HEK293 (cell line): Measurements from ENCODE around the gene AFF1.

Experiments used
- HOXA7 ChIP-seq: sonication (generic); formaldehyde crosslinking; IDR thresholded peaks from 2 replicates; pipeline ENCODE4 v1.8.1; 2022; ENCODE audit warnings: missing genetic modification reagents, borderline replicate concordance
- ZBTB17 ChIP-seq: fragments of 450-650 bp; formaldehyde crosslinking; IDR thresholded peaks from 2 replicates; pipeline ENCODE4 v1.5.1; 2016; ENCODE audit warnings: missing biosample characterization, missing genetic modification characterization
- ZBTB7A ChIP-seq: fragments of 450-650 bp; formaldehyde crosslinking; IDR thresholded peaks from 2 replicates; pipeline ENCODE4 v1.5.1; 2016; ENCODE audit warnings: low read depth, missing biosample characterization, missing genetic modification characterization
- ZFP41 ChIP-seq: fragments of 450-650 bp; formaldehyde crosslinking; IDR thresholded peaks from 2 replicates; pipeline ENCODE4 v1.5.1; 2016; ENCODE audit warnings: missing biosample characterization, missing genetic modification characterization, borderline replicate concordance
- ZNF548 ChIP-seq: fragments of 450-650 bp; formaldehyde crosslinking; IDR thresholded peaks from 2 replicates; pipeline ENCODE4 v1.5.1; 2016; ENCODE audit warnings: missing biosample characterization, missing genetic modification characterization
- ZNF555 ChIP-seq: fragments of 450-650 bp; formaldehyde crosslinking; conservative IDR thresholded peaks from 2 replicates; pipeline ENCODE4 v1.5.1; 2017; ENCODE audit warnings: missing biosample characterization, mild to moderate bottlenecking, missing genetic modification characterization, inconsistent platforms
- ZNF654 ChIP-seq: fragments of 450-650 bp; formaldehyde crosslinking; IDR thresholded peaks from 2 replicates; pipeline ENCODE4 v1.5.1; 2016; ENCODE audit warnings: low read depth, missing biosample characterization, missing genetic modification characterization
- ZNF660 ChIP-seq: fragments of 450-650 bp; IDR thresholded peaks from 2 replicates; pipeline ENCODE4 v1.5.1; 2018; ENCODE audit warnings: missing biosample characterization, mild to moderate bottlenecking, missing genetic modification characterization
- TF ChIP-seq, protein P1 (sequence below): fragments of 450-650 bp; formaldehyde crosslinking; IDR thresholded peaks from 2 replicates; pipeline ENCODE4 v1.5.1; 2016; ENCODE audit warnings: missing biosample characterization, missing genetic modification characterization
- TF ChIP-seq, protein P2 (sequence below): fragments of 450-650 bp; formaldehyde crosslinking; IDR thresholded peaks from 2 replicates; pipeline ENCODE4 v1.5.1; 2016; ENCODE audit warnings: missing biosample characterization, missing genetic modification characterization

DNA sequence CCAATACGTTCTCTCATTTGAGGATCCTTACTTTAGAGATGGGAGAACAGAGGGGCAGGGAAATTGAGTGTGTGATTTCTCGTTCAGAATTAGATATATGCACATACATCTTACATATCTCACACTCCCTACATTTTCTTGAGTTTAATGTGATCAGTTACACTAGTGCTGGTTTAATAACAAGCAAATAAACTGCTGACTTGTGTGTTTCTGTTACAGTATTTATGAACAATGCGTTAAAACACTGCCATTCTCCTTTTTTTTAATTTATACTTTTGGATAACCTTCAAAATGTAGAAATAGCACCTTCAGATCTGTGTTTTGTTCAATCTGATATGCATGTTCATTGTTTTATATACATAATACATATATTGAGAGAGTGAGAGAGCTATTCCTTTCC, 155.5 kb downstream of the AFF1 start:
- TF ChIP-seq HOXA7 (CRISPR knock-in tag) (no peak), ZNF660 (tag by site-specific recombination) (no peak), ZBTB7A (tag by site-specific recombination) (no peak), ZNF548 (tag by site-specific recombination) (no peak), ZFP41 (no peak), ZBTB17 (tag by site-specific recombination) (no peak), ZNF555 (tag by site-specific recombination) (no peak), ZNF654 (no peak)
- TF ChIP-seq, protein P1, sequence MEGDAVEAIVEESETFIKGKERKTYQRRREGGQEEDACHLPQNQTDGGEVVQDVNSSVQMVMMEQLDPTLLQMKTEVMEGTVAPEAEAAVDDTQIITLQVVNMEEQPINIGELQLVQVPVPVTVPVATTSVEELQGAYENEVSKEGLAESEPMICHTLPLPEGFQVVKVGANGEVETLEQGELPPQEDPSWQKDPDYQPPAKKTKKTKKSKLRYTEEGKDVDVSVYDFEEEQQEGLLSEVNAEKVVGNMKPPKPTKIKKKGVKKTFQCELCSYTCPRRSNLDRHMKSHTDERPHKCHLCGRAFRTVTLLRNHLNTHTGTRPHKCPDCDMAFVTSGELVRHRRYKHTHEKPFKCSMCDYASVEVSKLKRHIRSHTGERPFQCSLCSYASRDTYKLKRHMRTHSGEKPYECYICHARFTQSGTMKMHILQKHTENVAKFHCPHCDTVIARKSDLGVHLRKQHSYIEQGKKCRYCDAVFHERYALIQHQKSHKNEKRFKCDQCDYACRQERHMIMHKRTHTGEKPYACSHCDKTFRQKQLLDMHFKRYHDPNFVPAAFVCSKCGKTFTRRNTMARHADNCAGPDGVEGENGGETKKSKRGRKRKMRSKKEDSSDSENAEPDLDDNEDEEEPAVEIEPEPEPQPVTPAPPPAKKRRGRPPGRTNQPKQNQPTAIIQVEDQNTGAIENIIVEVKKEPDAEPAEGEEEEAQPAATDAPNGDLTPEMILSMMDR, result no peak
- TF ChIP-seq, protein P2, sequence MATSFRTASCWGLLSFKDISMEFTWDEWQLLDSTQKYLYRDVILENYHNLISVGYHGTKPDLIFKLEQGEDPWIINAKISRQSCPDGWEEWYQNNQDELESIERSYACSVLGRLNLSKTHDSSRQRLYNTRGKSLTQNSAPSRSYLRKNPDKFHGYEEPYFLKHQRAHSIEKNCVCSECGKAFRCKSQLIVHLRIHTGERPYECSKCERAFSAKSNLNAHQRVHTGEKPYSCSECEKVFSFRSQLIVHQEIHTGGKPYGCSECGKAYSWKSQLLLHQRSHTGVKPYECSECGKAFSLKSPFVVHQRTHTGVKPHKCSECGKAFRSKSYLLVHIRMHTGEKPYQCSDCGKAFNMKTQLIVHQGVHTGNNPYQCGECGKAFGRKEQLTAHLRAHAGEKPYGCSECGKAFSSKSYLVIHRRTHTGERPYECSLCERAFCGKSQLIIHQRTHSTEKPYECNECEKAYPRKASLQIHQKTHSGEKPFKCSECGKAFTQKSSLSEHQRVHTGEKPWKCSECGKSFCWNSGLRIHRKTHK (tag by site-specific recombination), result no peak
